Panc1 (cell line): ENCODE measurements around the gene SART1. TPM values are rescaled to one million over a fixed set of nuclear protein-coding genes. Genes with fewer than 3 reads are reported as not detected.
A peak's percentile ranks its signal among the peaks of the same experiment; 100 is the strongest.

Experiments used
- ATAC-seq: fragments of 200-7000 bp; cut with Tn5 transposase; 2 replicates; pipeline ENCODE4 v1.9.1; 2020; ENCODE audit warnings: mild to moderate bottlenecking, moderate library complexity
- BruUV-seq: library from RNA; stranded (reverse); fragments of 400-500 nt; replicated peaks from 2 replicates; lab custom pipeline; 2021; lab: Mats Ljungman, UMichigan
- CTCF ChIA-PET: fragments of 300-600 bp; sonication (Branson Sonifier 250); formaldehyde crosslinking; loops from one replicate; lab custom pipeline; 2022; ENCODE audit warnings: antibody characterized with exemption; lab: Charles Lee
- POLR2A ChIA-PET: fragments of 300-600 bp; sonication (Branson Sonifier 250); formaldehyde crosslinking; loops from one replicate; lab custom pipeline; 2022; ENCODE audit warnings: antibody characterized with exemption; lab: Charles Lee
- DNase-seq: peaks from one replicate; pipeline ENCODE4 v3.0.0-alpha.2; 2010; ENCODE audit warnings: low read depth, low spot score
- H3K27ac ChIP-seq: 2 replicates; pipeline ENCODE4 v1.5.1; 2011; ENCODE audit warnings: mild to moderate bottlenecking, low read length, inconsistent platforms
- H3K27me3 ChIP-seq: fragments of 200-500 bp; sonication (Bioruptor generic); 2 replicates; pipeline ENCODE4 v1.6.0; 2014; ENCODE audit warnings: low read length, inconsistent platforms; ENCODE audit not compliant: control insufficient read depth, insufficient read depth
- H3K36me3 ChIP-seq: fragments of 200-500 bp; sonication (Bioruptor generic); 2 replicates; pipeline ENCODE4 v1.5.1; 2014; ENCODE audit warnings: inconsistent platforms, mild to moderate bottlenecking, low read length, moderate library complexity; ENCODE audit not compliant: control insufficient read depth, insufficient read depth
- H3K4me1 ChIP-seq: 2 replicates; pipeline ENCODE4 v1.5.1; 2011; ENCODE audit warnings: inconsistent platforms, mild to moderate bottlenecking, low read length, moderate library complexity; ENCODE audit not compliant: control insufficient read depth, insufficient read depth
- H3K4me3 ChIP-seq, 2 experiments: 2 replicates each; pipeline ENCODE4 v1.5.1; 2011 to 2012; ENCODE audit warnings: low read depth in 2 of 2, low read length in 2 of 2, mild to moderate bottlenecking in 2 of 2, inconsistent platforms in 1 of 2, moderate library complexity in 1 of 2
- H3K9me3 ChIP-seq: fragments of 200-500 bp; sonication (Bioruptor generic); 2 replicates; pipeline ENCODE4 v1.5.1; 2014; ENCODE audit warnings: low read depth, mild to moderate bottlenecking, inconsistent platforms, low read length, moderate library complexity; ENCODE audit not compliant: control insufficient read depth, insufficient read depth
- POLR2AphosphoS5 ChIP-seq: IDR thresholded peaks from 2 replicates; pipeline ENCODE4 v1.6.1; 2012; ENCODE audit warnings: mild to moderate bottlenecking, low read depth, low read length, moderate library complexity
- REST ChIP-seq, 2 experiments: IDR thresholded peaks; 2 replicates each; pipeline ENCODE4 v1.6.1; 2011 to 2012; ENCODE audit warnings: low read depth in 2 of 2, control low read depth in 1 of 2, low read length in 1 of 2, mild to moderate bottlenecking in 1 of 2, moderate library complexity in 1 of 2; ENCODE audit not compliant: insufficient read depth in 1 of 2
- SIN3A ChIP-seq: IDR thresholded peaks from 2 replicates; pipeline ENCODE4 v1.6.1; 2012; ENCODE audit warnings: low read depth, mild to moderate bottlenecking, low read length, moderate library complexity, borderline replicate concordance; ENCODE audit not compliant: insufficient read depth
- TCF7L2 ChIP-seq: IDR thresholded peaks from 2 replicates; pipeline ENCODE4 v1.6.1; 2011; ENCODE audit warnings: mild to moderate bottlenecking, low read depth, low read length, inconsistent platforms
- in situ Hi-C: cut with HindIII; loops from 2 replicates; pipeline ENCODE4 v1.10.0; 2016; ENCODE audit warnings: low sequenced_read_pairs, low pct_unique_long_range_greater_than_20kb
- intact Hi-C: fragments of 100-400 bp; cut with micrococcal nuclease; formaldehyde crosslinking; loops from one replicate; pipeline ENCODE4 v1.10.0; 2022; ENCODE audit not compliant: unreplicated experiment
- total RNA-seq: library from RNA; stranded (reverse); gene quantifications from one replicate; pipeline ENCODE4 v1.2.1, GENCODE V29; 2021; ENCODE audit not compliant: unreplicated experiment
- TF ChIP-seq, protein P1 (sequence below): fragments of 450-650 bp; IDR thresholded peaks from 2 replicates; pipeline ENCODE4 v1.5.1; 2017; ENCODE audit warnings: mild to moderate bottlenecking

Gene SART1
- total RNA-seq, 1 experiment from 2014 or later: 76.4 TPM

- Histone ChIP-seq H3K27ac (no peak overlapping the region), H3K36me3 (no peaks in the 10 kb centered on the region), H3K9me3 (no peaks in the 10 kb centered on the region), H3K27me3 (no peaks in the 10 kb centered on the region), H3K4me3 (no peak overlapping the region), H3K4me1 (no peaks in the 10 kb centered on the region)
- ATAC-seq (0 out of 2 replicates have a peak, but pooled peaks have one; percentile 9), DNase-seq (no peak)
- intact Hi-C loops (no loop called here), in situ Hi-C loops (no loop called here)
- POLR2A ChIA-PET: no interaction called here
- CTCF ChIA-PET: no interaction called here
- BruUV-seq: no TSS peak
- TF ChIP-seq TCF7L2: no peak
- no peak for TF ChIP-seq REST (IDR thresholded peaks at IDR 0.05; ENCODE audit: insufficient read depth in 1 of 2, low read depth in 2 of 2, low read length in 1 of 2)
- TF ChIP-seq, protein P1, sequence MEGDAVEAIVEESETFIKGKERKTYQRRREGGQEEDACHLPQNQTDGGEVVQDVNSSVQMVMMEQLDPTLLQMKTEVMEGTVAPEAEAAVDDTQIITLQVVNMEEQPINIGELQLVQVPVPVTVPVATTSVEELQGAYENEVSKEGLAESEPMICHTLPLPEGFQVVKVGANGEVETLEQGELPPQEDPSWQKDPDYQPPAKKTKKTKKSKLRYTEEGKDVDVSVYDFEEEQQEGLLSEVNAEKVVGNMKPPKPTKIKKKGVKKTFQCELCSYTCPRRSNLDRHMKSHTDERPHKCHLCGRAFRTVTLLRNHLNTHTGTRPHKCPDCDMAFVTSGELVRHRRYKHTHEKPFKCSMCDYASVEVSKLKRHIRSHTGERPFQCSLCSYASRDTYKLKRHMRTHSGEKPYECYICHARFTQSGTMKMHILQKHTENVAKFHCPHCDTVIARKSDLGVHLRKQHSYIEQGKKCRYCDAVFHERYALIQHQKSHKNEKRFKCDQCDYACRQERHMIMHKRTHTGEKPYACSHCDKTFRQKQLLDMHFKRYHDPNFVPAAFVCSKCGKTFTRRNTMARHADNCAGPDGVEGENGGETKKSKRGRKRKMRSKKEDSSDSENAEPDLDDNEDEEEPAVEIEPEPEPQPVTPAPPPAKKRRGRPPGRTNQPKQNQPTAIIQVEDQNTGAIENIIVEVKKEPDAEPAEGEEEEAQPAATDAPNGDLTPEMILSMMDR: no peak
- no peak for TF ChIP-seq SIN3A
- TF ChIP-seq POLR2AphosphoS5: no peak
Observed at GRCh38 chr11:65946655-65947054, 14.9 kb upstream of the SART1 start.

- ATAC-seq: no peak
- CTCF ChIA-PET: no interaction called here
- Histone ChIP-seq H3K27me3 (no peaks in the 10 kb centered on the region), H3K36me3 (no peaks in the 10 kb centered on the region), H3K4me1 (no peaks in the 10 kb centered on the region), H3K27ac (no peak overlapping the region), H3K9me3 (no peaks in the 10 kb centered on the region), H3K4me3 (no peak overlapping the region)
- no TSS peak for BruUV-seq
- TF ChIP-seq, protein P1: no peak
- TF ChIP-seq REST (IDR thresholded peaks at IDR 0.05; ENCODE audit: insufficient read depth in 1 of 2, low read depth in 2 of 2, low read length in 1 of 2) (no peak), SIN3A (no peak)
- intact Hi-C loops: no loop called here
- no peak for DNase-seq
- in situ Hi-C loops: no loop called here
- POLR2A ChIA-PET: no interaction called here
Observed at GRCh38 chr11:65947133-65947532, 14.4 kb upstream of the SART1 start.
